NCI-H1930 (cell line): ENCODE measurements around the gene ADD3.

ENCODE experiments used
- DNase-seq, 2 experiments: peaks; one replicate each; lab custom pipeline; 2025; lab: John Stamatoyannopoulos, UW

ADD3 gene

GRCh38 chr10:110181911-110182310, 174.1 kb downstream of the ADD3 start:
- DNase-seq: no peak

GRCh38 chr10:110184398-110184797, 176.6 kb downstream of the ADD3 start:
- DNase-seq: no peak
